Measurements from ENCODE around the gene AATK. TPM values are rescaled to one million over a fixed set of nuclear protein-coding genes. Genes with fewer than 3 reads are reported as not detected.

Gene AATK
- total and polyA plus RNA-seq, 2 experiments from 2014 or later, result 5.7 to 6.3 TPM

- Histone ChIP-seq H2AFZ (no peak overlapping the region), H3K36me3 (replicated peaks; ENCODE audit: insufficient read depth, low read depth) (no peaks in the 10 kb centered on the region), H3K9me2 (replicated peaks; ENCODE audit: insufficient read depth) (no peaks in the 10 kb centered on the region), H3K27me3 (no peaks in the 10 kb centered on the region), H3K9me3 (ENCODE audit: low read depth) (no peaks in the 10 kb centered on the region), H3K4me1 (ENCODE audit: insufficient read depth) (no peaks in the 10 kb centered on the region), H3K27ac (no peak overlapping the region), H3K4me2 (no peak overlapping the region), H4K20me1 (ENCODE audit: insufficient read depth, poor library complexity, severe bottlenecking) (no peaks in the 10 kb centered on the region), H3K79me2 (no peaks in the 10 kb centered on the region), H3K4me3 (no peak overlapping the region)
- WGBS (ENCODE audit: low lambda C conversion rate, missing lambda C conversion rate), result 95% methylated on average over 10 of the region's 10 CpGs
- TF ChIP-seq EZH2phosphoT487 (IDR thresholded peaks at IDR 0.05; ENCODE audit: low read depth, severe bottlenecking, unreplicated experiment) (no peak), EZH2 (IDR thresholded peaks at IDR 0.05; ENCODE audit: borderline replicate concordance) (no peak), CTCF (IDR thresholded peaks at IDR 0.05; ENCODE audit: poor library complexity) (no peak)
- no peak for DNase-seq (ENCODE audit: low spot score)
Measured at GRCh38 chr17:81210466-81210865, 44.4 kb upstream of the AATK start.

- no peak overlapping the region for H2AFZ ChIP-seq
- no peak overlapping the region for H3K27ac ChIP-seq
- no peak overlapping the region for H3K4me3 ChIP-seq
- no peaks in the 10 kb centered on the region for H3K36me3 ChIP-seq (replicated peaks; ENCODE audit: insufficient read depth, low read depth)
- no peak overlapping the region for H3K4me2 ChIP-seq
- no peaks in the 10 kb centered on the region for H3K4me1 ChIP-seq (ENCODE audit: insufficient read depth)
- H4K20me1 ChIP-seq (ENCODE audit: insufficient read depth, poor library complexity, severe bottlenecking), result no peaks in the 10 kb centered on the region
- no peak for TF ChIP-seq EZH2phosphoT487 (IDR thresholded peaks at IDR 0.05; ENCODE audit: low read depth, severe bottlenecking, unreplicated experiment)
- no peak for TF ChIP-seq EZH2 (IDR thresholded peaks at IDR 0.05; ENCODE audit: borderline replicate concordance)
- TF ChIP-seq CTCF (IDR thresholded peaks at IDR 0.05; ENCODE audit: poor library complexity), result no peak
- no peak for DNase-seq (ENCODE audit: low spot score)
- no peaks in the 10 kb centered on the region for H3K9me3 ChIP-seq (ENCODE audit: low read depth)
- 98% methylated on average over 16 of the region's 16 CpGs for WGBS (ENCODE audit: low lambda C conversion rate, missing lambda C conversion rate)
- no peaks in the 10 kb centered on the region for H3K79me2 ChIP-seq
- no peaks in the 10 kb centered on the region for H3K27me3 ChIP-seq
- H3K9me2 ChIP-seq (replicated peaks; ENCODE audit: insufficient read depth), result no peaks in the 10 kb centered on the region
Measured at GRCh38 chr17:81209141-81209540, 43.1 kb upstream of the AATK start.

GRCh38 chr17:81208651-81209050, 42.6 kb upstream of the AATK start:
- H3K36me3 ChIP-seq (replicated peaks; ENCODE audit: insufficient read depth, low read depth), result no peaks in the 10 kb centered on the region
- no peaks in the 10 kb centered on the region for H4K20me1 ChIP-seq (ENCODE audit: insufficient read depth, poor library complexity, severe bottlenecking)
- 96% methylated on average over 10 of the region's 10 CpGs for WGBS (ENCODE audit: low lambda C conversion rate, missing lambda C conversion rate)
- TF ChIP-seq EZH2phosphoT487 (IDR thresholded peaks at IDR 0.05; ENCODE audit: low read depth, severe bottlenecking, unreplicated experiment) (no peak), CTCF (IDR thresholded peaks at IDR 0.05; ENCODE audit: poor library complexity) (no peak), EZH2 (IDR thresholded peaks at IDR 0.05; ENCODE audit: borderline replicate concordance) (no peak)
- no peak for DNase-seq (ENCODE audit: low spot score)
- H3K4me3 ChIP-seq, result no peak overlapping the region
- no peaks in the 10 kb centered on the region for H3K9me3 ChIP-seq (ENCODE audit: low read depth)
- no peaks in the 10 kb centered on the region for H3K27me3 ChIP-seq
- no peaks in the 10 kb centered on the region for H3K4me1 ChIP-seq (ENCODE audit: insufficient read depth)
- H2AFZ ChIP-seq, result no peak overlapping the region
- H3K9me2 ChIP-seq (replicated peaks; ENCODE audit: insufficient read depth), result no peaks in the 10 kb centered on the region
- H3K79me2 ChIP-seq, result no peaks in the 10 kb centered on the region
- H3K27ac ChIP-seq, result no peak overlapping the region
- H3K4me2 ChIP-seq, result no peak overlapping the region

Measured in hepatocyte (in vitro differentiated cells).